HCT116 (cell line): ENCODE measurements around the gene PAGE4. TPM values are rescaled to one million over a fixed set of nuclear protein-coding genes. Genes with fewer than 3 reads are reported as not detected.
A peak's percentile ranks its signal among the peaks of the same experiment; 100 is the strongest.

Experiments
- ATAC-seq: fragments of 200-7000 bp; cut with Tn5 transposase; 2 replicates; pipeline ENCODE4 v1.9.1; 2020; ENCODE audit warnings: mild to moderate bottlenecking, moderate library complexity
- BruUV-seq: library from RNA; stranded (reverse); fragments of 400-500 nt; replicated peaks from 2 replicates; lab custom pipeline; 2021; lab: Mats Ljungman, UMichigan
- CTCF ChIA-PET: fragments of 300-600 bp; sonication (Branson Sonifier 250); formaldehyde crosslinking; loops from one replicate; lab custom pipeline; 2021; ENCODE audit warnings: antibody characterized with exemption; lab: Charles Lee
- POLR2A ChIA-PET: fragments of 300-600, 350-600 bp; sonication (Branson Sonifier 250); formaldehyde crosslinking; loops from one replicate; lab custom pipeline; 2021; ENCODE audit warnings: antibody characterized with exemption; lab: Charles Lee
- RAD21 ChIA-PET, 2 experiments: fragments of 300-600 bp; sonication (Branson Sonifier 250); formaldehyde crosslinking; loops; one replicate each; lab custom pipeline; 2023; ENCODE audit warnings: low total read pairs in 2 of 2; ENCODE audit not compliant: uncharacterized antibody in 2 of 2, unreplicated experiment in 2 of 2, low non-redundant PET in 1 of 2; lab: Charles Lee
- DNase-seq: peaks from one replicate; pipeline ENCODE4 v3.0.0-alpha.2; 2010; ENCODE audit warnings: low read depth, low spot score
- H2AFZ ChIP-seq: fragments of 200-600 bp; shearing (Covaris generic), sonication (generic); 2 replicates; pipeline ENCODE4 v1.6.1; 2017; ENCODE audit warnings: low read depth, mixed run types, mixed read lengths, antibody characterized with exemption, low read length; ENCODE audit not compliant: poor library complexity, severe bottlenecking
- H3K27ac ChIP-seq: 2 replicates; pipeline ENCODE4 v1.5.1; 2012; ENCODE audit warnings: low read depth, low read length
- H3K27me3 ChIP-seq: fragments of 200-600 bp; sonication (generic); 2 replicates; pipeline ENCODE4 v1.6.1; 2016; ENCODE audit warnings: mixed run types, low read length, mixed read lengths; ENCODE audit not compliant: insufficient read depth
- H3K36me3 ChIP-seq, 2 experiments: fragments of 200-500 bp in 1 of 2; fragments of 200-600 bp in 1 of 2; sonication (Bioruptor generic) in 1 of 2; sonication (generic) in 1 of 2; 2 replicates each; pipeline versions ENCODE4 v1.5.1 to v1.6.1; 2014 to 2016; ENCODE audit warnings: low read length in 2 of 2, inconsistent platforms in 1 of 2, mixed read lengths in 1 of 2, mixed run types in 1 of 2; ENCODE audit not compliant: insufficient read depth in 2 of 2, control insufficient read depth in 1 of 2
- H3K4me1 ChIP-seq, 2 experiments: fragments of 200-600 bp in 1 of 2; sonication (generic) in 1 of 2; 2 replicates each; pipeline versions ENCODE4 v1.5.1 to v1.6.1; 2012 to 2017; ENCODE audit warnings: low read length in 2 of 2, inconsistent platforms in 1 of 2, mild to moderate bottlenecking in 1 of 2, mixed read lengths in 1 of 2, mixed run types in 1 of 2, moderate library complexity in 1 of 2; ENCODE audit not compliant: insufficient read depth in 2 of 2, control insufficient read depth in 1 of 2
- H3K4me2 ChIP-seq: fragments of 200-600 bp; sonication (generic); 2 replicates; pipeline ENCODE4 v1.6.1; 2017; ENCODE audit warnings: mixed run types, low read length, mixed read lengths
- H3K4me3 ChIP-seq, 2 experiments: fragments of 200-600 bp in 1 of 2; sonication (generic) in 1 of 2; replicated peaks in 1 of 2; 2 replicates each; pipeline ENCODE4 v1.5.1; 2011 to 2016; ENCODE audit warnings: low read length in 2 of 2, control low read depth in 1 of 2, low read depth in 1 of 2, mild to moderate bottlenecking in 1 of 2, mixed read lengths in 1 of 2, mixed run types in 1 of 2
- H3K79me2 ChIP-seq: fragments of 200-600 bp; sonication (generic); 2 replicates; pipeline ENCODE4 v1.6.1; 2017; ENCODE audit warnings: mild to moderate bottlenecking, mixed run types, low read length, moderate library complexity, mixed read lengths; ENCODE audit not compliant: insufficient read depth
- H3K9ac ChIP-seq: fragments of 200-600 bp; sonication (generic); 2 replicates; pipeline ENCODE4 v1.6.1; 2016; ENCODE audit warnings: low read length, mixed read lengths
- H3K9me2 ChIP-seq: fragments of 200-600 bp; sonication (generic), shearing (Covaris generic); 2 replicates; pipeline ENCODE4 v1.6.1; 2017; ENCODE audit warnings: mixed run types, mild to moderate bottlenecking, moderate library complexity; ENCODE audit not compliant: insufficient read depth
- H3K9me3 ChIP-seq, 2 experiments: fragments of 200-500 bp in 1 of 2; fragments of 200-600 bp in 1 of 2; sonication (Bioruptor generic) in 1 of 2; sonication (generic) in 1 of 2; 2 replicates each; pipeline ENCODE4 v1.6.1; 2014 to 2017; ENCODE audit warnings: low read length in 2 of 2, mixed read lengths in 2 of 2, inconsistent platforms in 1 of 2, low read depth in 1 of 2, mild to moderate bottlenecking in 1 of 2, mixed run types in 1 of 2, moderate library complexity in 1 of 2; ENCODE audit not compliant: control insufficient read depth in 1 of 2, insufficient read depth in 1 of 2
- H4K20me1 ChIP-seq: fragments of 200-600 bp; sonication (generic), shearing (Covaris generic); 2 replicates; pipeline ENCODE4 v1.6.1; 2017; ENCODE audit warnings: mixed run types, mild to moderate bottlenecking, moderate library complexity; ENCODE audit not compliant: insufficient read depth
- CBX3 ChIP-seq: IDR thresholded peaks from 2 replicates; pipeline ENCODE4 v1.6.1; 2012; ENCODE audit warnings: low read depth
- ELF1 ChIP-seq: IDR thresholded peaks from 2 replicates; pipeline ENCODE4 v1.6.1; 2012; ENCODE audit warnings: low read depth, borderline replicate concordance
- EZH2 ChIP-seq: fragments of 200-600 bp; sonication (generic); IDR thresholded peaks from 2 replicates; pipeline ENCODE4 v1.6.1; 2017; ENCODE audit warnings: antibody characterized with exemption, mixed run types
- RAD21 ChIP-seq: IDR thresholded peaks from 2 replicates; pipeline ENCODE4 v1.6.1; 2012; ENCODE audit warnings: low read depth, mild to moderate bottlenecking
- SP1 ChIP-seq: IDR thresholded peaks from 2 replicates; pipeline ENCODE4 v1.6.1; 2012; ENCODE audit warnings: low read depth
- SRF ChIP-seq: IDR thresholded peaks from 2 replicates; pipeline ENCODE4 v1.6.1; 2012; ENCODE audit warnings: low read depth
- TCF7L2 ChIP-seq: IDR thresholded peaks from 2 replicates; pipeline ENCODE4 v1.7.0; 2011; ENCODE audit warnings: borderline replicate concordance, inconsistent platforms; ENCODE audit not compliant: insufficient read depth, insufficient read length; ENCODE audit errors: extremely low read depth
- YY1 ChIP-seq: IDR thresholded peaks from 2 replicates; pipeline ENCODE4 v1.6.1; 2011; ENCODE audit warnings: low read length, low read depth, moderate library complexity, mild to moderate bottlenecking; ENCODE audit not compliant: insufficient replicate concordance; ENCODE audit errors: extremely low read depth
- ZFX ChIP-seq: fragments of 450-650 bp; IDR thresholded peaks from 2 replicates; pipeline ENCODE4 v1.6.1; 2017
- ZNF274 ChIP-seq: fragments of 200-500 bp; sonication (Bioruptor generic); IDR thresholded peaks from 2 replicates; pipeline ENCODE4 v1.6.1; 2014; ENCODE audit warnings: mild to moderate bottlenecking, low read depth, low read length, inconsistent platforms
- intact Hi-C: fragments of 100-400 bp; cut with micrococcal nuclease; formaldehyde crosslinking; loops from 2 replicates; pipeline ENCODE4 v1.10.0; 2022
- total RNA-seq: library from RNA; stranded (reverse); gene quantifications from one replicate; pipeline ENCODE4 v1.2.1, GENCODE V29; 2021; ENCODE audit not compliant: unreplicated experiment
- TF ChIP-seq, protein P1 (sequence below), 3 experiments: fragments of 200-600 bp in 1 of 3; sonication (generic) in 1 of 3; IDR thresholded peaks in 2 of 3; conservative IDR thresholded peaks in 1 of 3; 2 replicates each; pipeline ENCODE4 v1.5.1; 2012 to 2017; ENCODE audit warnings: low read depth in 2 of 3, low read length in 2 of 3, antibody characterized with exemption in 1 of 3, borderline replicate concordance in 1 of 3, control low read depth in 1 of 3, mild to moderate bottlenecking in 1 of 3, mixed read lengths in 1 of 3, mixed run types in 1 of 3, moderate library complexity in 1 of 3; ENCODE audit not compliant: insufficient read depth in 1 of 3
- TF ChIP-seq, protein P2 (sequence below): IDR thresholded peaks from 2 replicates; pipeline ENCODE4 v1.6.1; 2011; ENCODE audit warnings: mild to moderate bottlenecking, low read length, moderate library complexity; ENCODE audit not compliant: insufficient replicate concordance; ENCODE audit errors: extremely low read depth
- TF ChIP-seq, protein P3 (sequence below): IDR thresholded peaks from 2 replicates; pipeline ENCODE4 v1.6.1; 2012; ENCODE audit warnings: low read depth
- TF ChIP-seq, protein P4 (sequence below): IDR thresholded peaks from 2 replicates; pipeline ENCODE4 v1.6.1; 2012

PAGE4 gene
- total RNA-seq, 1 experiment from 2014 or later: not detected

DNA sequence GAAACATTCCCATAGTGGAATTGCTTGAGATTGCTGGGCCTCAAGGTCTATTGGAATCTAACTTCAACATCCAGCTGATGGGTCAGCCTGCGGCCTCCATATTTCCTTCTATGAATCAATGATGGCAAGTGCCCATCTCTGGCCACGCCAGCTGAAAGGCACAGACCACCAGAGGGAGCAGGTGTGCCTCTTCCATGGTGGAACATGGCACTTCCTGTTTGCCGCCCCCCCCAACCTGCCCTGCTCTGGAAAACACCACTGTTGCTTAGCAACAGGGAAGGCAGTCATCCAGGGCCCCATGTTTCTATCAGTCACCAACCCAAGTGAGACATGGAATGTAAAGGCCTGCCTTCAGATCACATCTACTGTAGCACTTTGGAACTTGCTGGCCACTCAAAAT is 11.6 kb downstream of the PAGE4 start:
- no TSS peak for BruUV-seq

More for the DNA sequence above, 11.6 kb downstream of the PAGE4 start:
- H2AFZ ChIP-seq: no peak overlapping the region
- POLR2A ChIA-PET: no interaction called here
- H3K9me2 ChIP-seq: no peaks in the 10 kb centered on the region
- no peak overlapping the region for H3K27ac ChIP-seq
- H3K27me3 ChIP-seq: no peaks in the 10 kb centered on the region
- no peaks in the 10 kb centered on the region for H3K9me3 ChIP-seq
- TF ChIP-seq ELF1 (peak; percentile 63), TCF7L2 (no peak), EZH2 (no peak), ZFX (no peak), SRF (no peak), RAD21 (peak; percentile 54), CBX3 (0 out of 2 replicates have a peak, but pooled peaks have one; percentile 30), ZNF274 (no peak), SP1 (no peak), YY1 (peak; percentile 57)
- TF ChIP-seq, protein P1, sequence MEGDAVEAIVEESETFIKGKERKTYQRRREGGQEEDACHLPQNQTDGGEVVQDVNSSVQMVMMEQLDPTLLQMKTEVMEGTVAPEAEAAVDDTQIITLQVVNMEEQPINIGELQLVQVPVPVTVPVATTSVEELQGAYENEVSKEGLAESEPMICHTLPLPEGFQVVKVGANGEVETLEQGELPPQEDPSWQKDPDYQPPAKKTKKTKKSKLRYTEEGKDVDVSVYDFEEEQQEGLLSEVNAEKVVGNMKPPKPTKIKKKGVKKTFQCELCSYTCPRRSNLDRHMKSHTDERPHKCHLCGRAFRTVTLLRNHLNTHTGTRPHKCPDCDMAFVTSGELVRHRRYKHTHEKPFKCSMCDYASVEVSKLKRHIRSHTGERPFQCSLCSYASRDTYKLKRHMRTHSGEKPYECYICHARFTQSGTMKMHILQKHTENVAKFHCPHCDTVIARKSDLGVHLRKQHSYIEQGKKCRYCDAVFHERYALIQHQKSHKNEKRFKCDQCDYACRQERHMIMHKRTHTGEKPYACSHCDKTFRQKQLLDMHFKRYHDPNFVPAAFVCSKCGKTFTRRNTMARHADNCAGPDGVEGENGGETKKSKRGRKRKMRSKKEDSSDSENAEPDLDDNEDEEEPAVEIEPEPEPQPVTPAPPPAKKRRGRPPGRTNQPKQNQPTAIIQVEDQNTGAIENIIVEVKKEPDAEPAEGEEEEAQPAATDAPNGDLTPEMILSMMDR (IDR thresholded peaks at IDR 0.05 in 2 of 3, conservative IDR thresholded peaks at IDR 0.05 in 1 of 3; ENCODE audit: borderline replicate concordance in 1 of 3, insufficient read depth in 1 of 3, low read depth in 2 of 3, low read length in 2 of 3): peak; percentile 53 to 73 (median 58); a peak in 5 of 6 replicates
- TF ChIP-seq, protein P2, sequence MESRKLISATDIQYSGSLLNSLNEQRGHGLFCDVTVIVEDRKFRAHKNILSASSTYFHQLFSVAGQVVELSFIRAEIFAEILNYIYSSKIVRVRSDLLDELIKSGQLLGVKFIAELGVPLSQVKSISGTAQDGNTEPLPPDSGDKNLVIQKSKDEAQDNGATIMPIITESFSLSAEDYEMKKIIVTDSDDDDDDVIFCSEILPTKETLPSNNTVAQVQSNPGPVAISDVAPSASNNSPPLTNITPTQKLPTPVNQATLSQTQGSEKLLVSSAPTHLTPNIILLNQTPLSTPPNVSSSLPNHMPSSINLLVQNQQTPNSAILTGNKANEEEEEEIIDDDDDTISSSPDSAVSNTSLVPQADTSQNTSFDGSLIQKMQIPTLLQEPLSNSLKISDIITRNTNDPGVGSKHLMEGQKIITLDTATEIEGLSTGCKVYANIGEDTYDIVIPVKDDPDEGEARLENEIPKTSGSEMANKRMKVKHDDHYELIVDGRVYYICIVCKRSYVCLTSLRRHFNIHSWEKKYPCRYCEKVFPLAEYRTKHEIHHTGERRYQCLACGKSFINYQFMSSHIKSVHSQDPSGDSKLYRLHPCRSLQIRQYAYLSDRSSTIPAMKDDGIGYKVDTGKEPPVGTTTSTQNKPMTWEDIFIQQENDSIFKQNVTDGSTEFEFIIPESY: no peak
- TF ChIP-seq, protein P3, sequence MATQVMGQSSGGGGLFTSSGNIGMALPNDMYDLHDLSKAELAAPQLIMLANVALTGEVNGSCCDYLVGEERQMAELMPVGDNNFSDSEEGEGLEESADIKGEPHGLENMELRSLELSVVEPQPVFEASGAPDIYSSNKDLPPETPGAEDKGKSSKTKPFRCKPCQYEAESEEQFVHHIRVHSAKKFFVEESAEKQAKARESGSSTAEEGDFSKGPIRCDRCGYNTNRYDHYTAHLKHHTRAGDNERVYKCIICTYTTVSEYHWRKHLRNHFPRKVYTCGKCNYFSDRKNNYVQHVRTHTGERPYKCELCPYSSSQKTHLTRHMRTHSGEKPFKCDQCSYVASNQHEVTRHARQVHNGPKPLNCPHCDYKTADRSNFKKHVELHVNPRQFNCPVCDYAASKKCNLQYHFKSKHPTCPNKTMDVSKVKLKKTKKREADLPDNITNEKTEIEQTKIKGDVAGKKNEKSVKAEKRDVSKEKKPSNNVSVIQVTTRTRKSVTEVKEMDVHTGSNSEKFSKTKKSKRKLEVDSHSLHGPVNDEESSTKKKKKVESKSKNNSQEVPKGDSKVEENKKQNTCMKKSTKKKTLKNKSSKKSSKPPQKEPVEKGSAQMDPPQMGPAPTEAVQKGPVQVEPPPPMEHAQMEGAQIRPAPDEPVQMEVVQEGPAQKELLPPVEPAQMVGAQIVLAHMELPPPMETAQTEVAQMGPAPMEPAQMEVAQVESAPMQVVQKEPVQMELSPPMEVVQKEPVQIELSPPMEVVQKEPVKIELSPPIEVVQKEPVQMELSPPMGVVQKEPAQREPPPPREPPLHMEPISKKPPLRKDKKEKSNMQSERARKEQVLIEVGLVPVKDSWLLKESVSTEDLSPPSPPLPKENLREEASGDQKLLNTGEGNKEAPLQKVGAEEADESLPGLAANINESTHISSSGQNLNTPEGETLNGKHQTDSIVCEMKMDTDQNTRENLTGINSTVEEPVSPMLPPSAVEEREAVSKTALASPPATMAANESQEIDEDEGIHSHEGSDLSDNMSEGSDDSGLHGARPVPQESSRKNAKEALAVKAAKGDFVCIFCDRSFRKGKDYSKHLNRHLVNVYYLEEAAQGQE: no peak
- TF ChIP-seq, protein P4, sequence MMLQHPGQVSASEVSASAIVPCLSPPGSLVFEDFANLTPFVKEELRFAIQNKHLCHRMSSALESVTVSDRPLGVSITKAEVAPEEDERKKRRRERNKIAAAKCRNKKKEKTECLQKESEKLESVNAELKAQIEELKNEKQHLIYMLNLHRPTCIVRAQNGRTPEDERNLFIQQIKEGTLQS: no peak
- TF ChIP-seq, all 23 proteins: peak for 5
- ATAC-seq (peak; percentile 82), DNase-seq (peak; percentile 57)
- ChIA-PET CTCF (interaction anchor here (0.9 to 1.5 kb wide), 4 partner anchors 36 to 82 kb away, joined by 3 read pairs; partner anchors contain the start of gene CLCN5), RAD21 (no interaction called here)
- intact Hi-C loops: loop anchor here (5.0 kb wide), 1 partner anchor 82 kb away; the partner anchor contains the start of gene CLCN5
- Histone ChIP-seq H3K4me2 (no peak overlapping the region), H3K4me3 (no peak overlapping the region), H3K36me3 (no peaks in the 10 kb centered on the region), H4K20me1 (no peaks in the 10 kb centered on the region), H3K9ac (no peak overlapping the region), H3K79me2 (no peaks in the 10 kb centered on the region), H3K4me1 (no peaks in the 10 kb centered on the region)
